Suprapubic skin (tissue), 4 donors: ENCODE measurements around the gene NEK5.

Experiments used
- EP300 ChIP-seq: sonication (generic); formaldehyde crosslinking; IDR thresholded peaks from one replicate; pipeline ENCODE4 v1.6.1; 2017; ENCODE audit warnings: antibody characterized with exemption
- POLR2A ChIP-seq, 2 donors: fragments of 450-650 bp; IDR thresholded peaks; one replicate each; pipeline ENCODE4 v1.6.1; 2017; ENCODE audit warnings: antibody characterized with exemption in 2 of 2, mild to moderate bottlenecking in 2 of 2, moderate library complexity in 2 of 2
- POLR2AphosphoS5 ChIP-seq, 3 donors: sonication (generic); formaldehyde crosslinking; IDR thresholded peaks; one replicate each; pipeline ENCODE4 v1.6.1; 2017; ENCODE audit warnings: antibody characterized with exemption in 3 of 3
- TF ChIP-seq, protein P1 (sequence below), 2 donors: fragments of 200-600 bp in 1 of 2; fragments of 450-650 bp in 1 of 2; sonication (generic) in 1 of 2; IDR thresholded peaks; one replicate each; pipeline ENCODE4 v1.5.1; 2016 to 2019; ENCODE audit warnings: antibody characterized with exemption in 2 of 2, mild to moderate bottlenecking in 1 of 2, moderate library complexity in 1 of 2

DNA sequence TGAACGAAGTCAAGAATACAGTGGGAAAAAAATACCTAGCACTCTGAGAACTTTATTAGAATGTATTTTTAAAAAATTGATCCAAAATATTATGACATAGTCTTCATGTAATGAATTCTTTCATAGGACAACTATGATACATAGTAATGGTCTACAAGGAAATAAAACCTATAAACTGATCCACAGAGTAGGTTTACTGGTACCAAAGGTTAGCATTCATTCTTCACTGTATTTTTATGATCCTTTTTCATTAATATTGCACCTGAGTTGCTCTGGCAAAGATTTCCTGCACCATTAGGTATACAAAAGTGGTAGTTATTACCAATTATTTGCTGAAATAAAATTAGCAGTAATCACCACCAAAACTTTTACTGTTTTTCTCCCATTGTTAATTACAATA is 26.3 kb upstream of the NEK5 start:
- TF ChIP-seq, protein P1, sequence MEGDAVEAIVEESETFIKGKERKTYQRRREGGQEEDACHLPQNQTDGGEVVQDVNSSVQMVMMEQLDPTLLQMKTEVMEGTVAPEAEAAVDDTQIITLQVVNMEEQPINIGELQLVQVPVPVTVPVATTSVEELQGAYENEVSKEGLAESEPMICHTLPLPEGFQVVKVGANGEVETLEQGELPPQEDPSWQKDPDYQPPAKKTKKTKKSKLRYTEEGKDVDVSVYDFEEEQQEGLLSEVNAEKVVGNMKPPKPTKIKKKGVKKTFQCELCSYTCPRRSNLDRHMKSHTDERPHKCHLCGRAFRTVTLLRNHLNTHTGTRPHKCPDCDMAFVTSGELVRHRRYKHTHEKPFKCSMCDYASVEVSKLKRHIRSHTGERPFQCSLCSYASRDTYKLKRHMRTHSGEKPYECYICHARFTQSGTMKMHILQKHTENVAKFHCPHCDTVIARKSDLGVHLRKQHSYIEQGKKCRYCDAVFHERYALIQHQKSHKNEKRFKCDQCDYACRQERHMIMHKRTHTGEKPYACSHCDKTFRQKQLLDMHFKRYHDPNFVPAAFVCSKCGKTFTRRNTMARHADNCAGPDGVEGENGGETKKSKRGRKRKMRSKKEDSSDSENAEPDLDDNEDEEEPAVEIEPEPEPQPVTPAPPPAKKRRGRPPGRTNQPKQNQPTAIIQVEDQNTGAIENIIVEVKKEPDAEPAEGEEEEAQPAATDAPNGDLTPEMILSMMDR (IDR thresholded peaks at IDR 0.05), result no peak
- TF ChIP-seq POLR2AphosphoS5 (IDR thresholded peaks at IDR 0.05) (no peak), POLR2A (IDR thresholded peaks at IDR 0.05) (no peak), EP300 (no peak)
